GM12878 (cell line): ENCODE data around the gene GRM3. TPM values are rescaled to one million over a fixed set of nuclear protein-coding genes. Genes with fewer than 3 reads are reported as not detected.

ENCODE experiments used
- ATAC-seq: fragments of 200-7000 bp; cut with Tn5 transposase; 3 replicates; pipeline ENCODE4 v1.9.1; 2020; ENCODE audit warnings: mild to moderate bottlenecking, moderate library complexity
- BruUV-seq: library from RNA; stranded (reverse); fragments of 400-500 nt; replicated peaks from 2 replicates; lab custom pipeline; 2021; lab: Mats Ljungman, UMichigan
- CTCF ChIA-PET: fragments of 300-600 bp; sonication (Branson Sonifier 250); formaldehyde crosslinking; extraction: SDS; loops from one replicate; lab custom pipeline; 2021; ENCODE audit warnings: inconsistent platforms; lab: Yijun Ruan, JAX
- POLR2A ChIA-PET: fragments of 350-600 bp; formaldehyde crosslinking; extraction: SDS; loops from one replicate; lab custom pipeline; 2021; ENCODE audit warnings: inconsistent platforms; lab: Charles Lee
- RAD21 ChIA-PET: fragments of 300-600 bp; sonication (Branson Sonifier 250); formaldehyde crosslinking; loops from one replicate; lab custom pipeline; 2023; ENCODE audit warnings: antibody characterized with exemption; ENCODE audit not compliant: unreplicated experiment; lab: Charles Lee
- SMC1A ChIA-PET: fragments of 300-600 bp; sonication (Branson Sonifier 250); formaldehyde crosslinking; loops from one replicate; lab custom pipeline; 2023; ENCODE audit not compliant: unreplicated experiment, uncharacterized antibody; lab: Charles Lee
- DNase-seq: peaks from one replicate; pipeline ENCODE4 v3.0.0-alpha.2; 2011; ENCODE audit warnings: low read depth, low spot score
- FAIRE-seq: peaks from 3 replicates; lab custom pipeline; 2011; peaks lifted over from hg19 to GRCh38; lab: Jason Lieb, UNC
- H2AFZ ChIP-seq: 2 replicates; pipeline ENCODE4 v1.6.0; 2011; ENCODE audit warnings: low read depth, low read length, control low read depth; ENCODE audit not compliant: control insufficient read depth
- H3K27ac ChIP-seq: 2 replicates; pipeline ENCODE4 v1.5.1; 2011; ENCODE audit warnings: control low read depth; ENCODE audit not compliant: control insufficient read depth, insufficient read depth
- H3K27me3 ChIP-seq, 2 experiments: replicated peaks in 1 of 2; 2 replicates each; pipeline versions ENCODE4 v1.6.0 to v1.6.1; 2011; ENCODE audit warnings: low read length in 1 of 2; ENCODE audit not compliant: control insufficient read depth in 2 of 2, insufficient read depth in 2 of 2
- H3K36me3 ChIP-seq, 2 experiments: 2 replicates each; pipeline ENCODE4 v1.5.1; 2011; ENCODE audit warnings: low read length in 1 of 2; ENCODE audit not compliant: control insufficient read depth in 2 of 2, insufficient read depth in 2 of 2
- H3K4me1 ChIP-seq: 2 replicates; pipeline ENCODE4 v1.6.1; 2011; ENCODE audit warnings: mild to moderate bottlenecking, low read length, moderate library complexity, mixed read lengths; ENCODE audit not compliant: control insufficient read depth, insufficient read depth
- H3K4me2 ChIP-seq: 2 replicates; pipeline ENCODE4 v1.6.0; 2011; ENCODE audit warnings: control low read depth; ENCODE audit not compliant: control insufficient read depth, insufficient read depth
- H3K4me3 ChIP-seq: fragments of 200-600 bp; sonication (generic); 2 replicates; pipeline ENCODE4 v1.5.1; 2016
- H3K79me2 ChIP-seq: 2 replicates; pipeline ENCODE4 v1.6.0; 2011; ENCODE audit warnings: low read length; ENCODE audit not compliant: control insufficient read depth, insufficient read depth
- H3K9ac ChIP-seq: 2 replicates; pipeline ENCODE4 v1.8.0; 2011; ENCODE audit warnings: low read length, control low read depth, mixed read lengths; ENCODE audit not compliant: control insufficient read depth, insufficient read depth
- H3K9me3 ChIP-seq: replicated peaks from 3 replicates; pipeline ENCODE4 v1.5.1; 2011; ENCODE audit warnings: mild to moderate bottlenecking, low read length; ENCODE audit not compliant: control insufficient read depth, insufficient read depth
- H4K20me1 ChIP-seq: 2 replicates; pipeline ENCODE4 v1.6.0; 2011; ENCODE audit not compliant: control insufficient read depth, insufficient read depth
- BHLHE40 ChIP-seq, 2 experiments: fragments of 450-650 bp in 1 of 2; IDR thresholded peaks; 2 replicates each; pipeline ENCODE4 v1.6.1; 2011 to 2017; ENCODE audit warnings: low read depth in 2 of 2, borderline replicate concordance in 1 of 2, improper control_type of control experiment in 1 of 2, low read length in 1 of 2, mild to moderate bottlenecking in 1 of 2
- CEBPZ ChIP-seq: fragments of 150-350 bp; IDR thresholded peaks from 2 replicates; pipeline ENCODE4 v1.6.1; 2016; ENCODE audit warnings: low read depth, low read length
- E2F4 ChIP-seq: IDR thresholded peaks from 2 replicates; pipeline ENCODE4 v1.6.1; 2012; ENCODE audit warnings: low read depth, low read length, improper control_type of control experiment
- ETV6 ChIP-seq, 2 experiments: fragments of 450-650 bp in 1 of 2; IDR thresholded peaks in 1 of 2; conservative IDR thresholded peaks in 1 of 2; 2 replicates each; pipeline ENCODE4 v1.6.1; 2014; ENCODE audit warnings: antibody characterized with exemption in 1 of 2, borderline replicate concordance in 1 of 2, low read depth in 1 of 2, mild to moderate bottlenecking in 1 of 2, moderate library complexity in 1 of 2
- FOXM1 ChIP-seq: IDR thresholded peaks from 2 replicates; pipeline ENCODE4 v1.6.1; 2012; ENCODE audit warnings: low read depth, mild to moderate bottlenecking, inconsistent platforms, low read length, moderate library complexity
- GATAD2B ChIP-seq: fragments of 450-650 bp; conservative IDR thresholded peaks from 2 replicates; pipeline ENCODE4 v1.6.1; 2017; ENCODE audit warnings: low read depth, mild to moderate bottlenecking, moderate library complexity
- HDAC2 ChIP-seq: fragments of 200-600 bp; sonication (generic); IDR thresholded peaks from 2 replicates; pipeline ENCODE4 v1.6.1; 2017
- IRF3 ChIP-seq: fragments of 450-650 bp; IDR thresholded peaks from 2 replicates; pipeline ENCODE4 v1.6.1; 2014; ENCODE audit warnings: mild to moderate bottlenecking
- LARP7 ChIP-seq: fragments of 450-650 bp; IDR thresholded peaks from 2 replicates; pipeline ENCODE4 v1.6.1; 2017; ENCODE audit warnings: mild to moderate bottlenecking
- NFXL1 ChIP-seq: fragments of 450-650 bp; IDR thresholded peaks from 2 replicates; pipeline ENCODE4 v1.6.1; 2017; ENCODE audit warnings: antibody characterized with exemption, mild to moderate bottlenecking, borderline replicate concordance
- PBX3 ChIP-seq: IDR thresholded peaks from 2 replicates; pipeline ENCODE4 v1.6.1; 2011; ENCODE audit warnings: mild to moderate bottlenecking, low read depth, low read length, moderate library complexity; ENCODE audit not compliant: insufficient replicate concordance
- RB1 ChIP-seq: fragments of 450-650 bp; formaldehyde crosslinking; IDR thresholded peaks from 2 replicates; pipeline ENCODE4 v1.6.1; 2017; ENCODE audit warnings: mild to moderate bottlenecking, borderline replicate concordance
- SIX5 ChIP-seq: IDR thresholded peaks from 2 replicates; pipeline ENCODE4 v1.6.1; 2011; ENCODE audit warnings: mild to moderate bottlenecking, low read depth, low read length, moderate library complexity; ENCODE audit not compliant: severe bottlenecking
- SREBF2 ChIP-seq: IDR thresholded peaks from 2 replicates; pipeline ENCODE4 v1.6.1; 2012; ENCODE audit warnings: mild to moderate bottlenecking, low read length
- SUZ12 ChIP-seq: fragments of 200-600 bp; sonication (generic); IDR thresholded peaks from one replicate; pipeline ENCODE4 v1.6.1; 2018; ENCODE audit warnings: antibody characterized with exemption, mild to moderate bottlenecking; ENCODE audit not compliant: unreplicated experiment
- ZNF24 ChIP-seq: fragments of 450-650 bp; IDR thresholded peaks from 2 replicates; pipeline ENCODE4 v1.6.1; 2017; ENCODE audit warnings: antibody characterized with exemption, mild to moderate bottlenecking
- ZZZ3 ChIP-seq: IDR thresholded peaks from 2 replicates; pipeline ENCODE4 v1.6.1; 2011; ENCODE audit warnings: low read depth; ENCODE audit not compliant: control insufficient read depth, insufficient read length
- WGBS: methylation state at CpG from one replicate; pipeline ENCODE4 v1.1.6; 2016; ENCODE audit warnings: low lambda C conversion rate; ENCODE audit not compliant: insufficient replicate concordance, insufficient coverage; ENCODE audit errors: missing lambda C conversion rate; 5-methylcytosine and 5-hydroxymethylcytosine counted together
- in situ Hi-C: fragments of 300-500 bp; cut with MboI; formaldehyde crosslinking; loops from 9 replicates; pipeline ENCODE4 v1.14.3; 2018; ENCODE audit warnings: mixed read lengths
- intact Hi-C: fragments of 100-400 bp; cut with micrococcal nuclease; formaldehyde crosslinking; loops from one replicate; pipeline ENCODE4 v1.14.2; 2022; ENCODE audit not compliant: unreplicated experiment
- polyA plus RNA-seq, 11 experiments: library from polyadenylated mRNA; depleted of rRNA in 4 of 11; unstranded in 6 of 11; stranded (reverse) in 5 of 11; fragments of >200 nt; fragmentation: Nextera tagmentation in 4 of 11; fragmentation: Illumina TruSeq in 1 of 11; extraction: Ambion mirVana in 4 of 11; extraction: Trizol in 1 of 11; gene quantifications; 1 replicate in 1 of 11; 2 replicates in 10 of 11; pipeline versions ENCODE4 v1.2.1 to v1.2.3, GENCODE V29; 2011 to 2016; ENCODE audit warnings: inconsistent platforms in 2 of 11, missing spikeins in 2 of 11, low read depth in 1 of 11
- total RNA-seq, 4 experiments: library from RNA; depleted of rRNA in 3 of 4; stranded (reverse); fragments of >200 nt in 3 of 4; fragmentation: Illumina TruSeq in 1 of 4; extraction: Trizol in 1 of 4; gene quantifications; 2 replicates each; pipeline versions ENCODE4 v1.2.1 to v1.2.3, GENCODE V29; 2013 to 2021

The GRM3 gene
- total and polyA plus RNA-seq, 10 of the 15 experiments (the other 5 are each of a cell fraction or from before 2014, with no cell fraction given), result 0.03 to 0.49 (median 0.15) TPM; not detected in 1

- DNase-seq (no peak), ATAC-seq (no peak), FAIRE-seq (no peak)
- Histone ChIP-seq H3K79me2 (no peaks in the 10 kb centered on the region), H3K36me3 (no peaks in the 10 kb centered on the region), H3K27me3 (peaks cover 7 to 8% of the 10 kb centered on the region in 2 experiments), H2AFZ (no peak overlapping the region), H3K4me1 (no peaks in the 10 kb centered on the region), H3K9ac (no peak overlapping the region), H3K27ac (no peak overlapping the region), H4K20me1 (no peaks in the 10 kb centered on the region), H3K4me2 (no peak overlapping the region), H3K4me3 (no peak overlapping the region), H3K9me3 (no peaks in the 10 kb centered on the region)
- CTCF ChIA-PET, result no interaction called here
- SMC1A ChIA-PET, result no interaction called here
- intact Hi-C loops, result no loop called here
- RAD21 ChIA-PET, result no interaction called here
- in situ Hi-C loops, result no loop called here
- WGBS, result 16% methylated on average over 39 of the region's 42 CpGs
- BruUV-seq, result no TSS peak
- POLR2A ChIA-PET, result no interaction called here
- no peak for TF ChIP-seq RB1
- no peak for TF ChIP-seq BHLHE40 (IDR thresholded peaks at IDR 0.05; ENCODE audit: borderline replicate concordance in 1 of 2, low read depth in 2 of 2, low read length in 1 of 2)
- TF ChIP-seq ZZZ3, result no peak
- TF ChIP-seq SIX5, result no peak
- TF ChIP-seq GATAD2B, result no peak
- no peak for TF ChIP-seq SUZ12
- no peak for TF ChIP-seq ZNF24
- no peak for TF ChIP-seq FOXM1
- TF ChIP-seq IRF3, result no peak
- TF ChIP-seq SREBF2, result no peak
- TF ChIP-seq CEBPZ, result no peak
- TF ChIP-seq NFXL1, result no peak
- no peak for TF ChIP-seq HDAC2
- TF ChIP-seq LARP7, result no peak
- TF ChIP-seq E2F4, result no peak
- TF ChIP-seq ETV6 (conservative IDR thresholded peaks at IDR 0.05 in 1 of 2, IDR thresholded peaks at IDR 0.05 in 1 of 2; ENCODE audit: borderline replicate concordance in 1 of 2, low read depth in 1 of 2), result no peak
- TF ChIP-seq PBX3, result no peak
These were observed 844 bp downstream of the GRM3 start for GRCh38 chr7:86644282-86645224.
